ENCODE results near the gene FAM174C.

- no peak for TF ChIP-seq CTCF (IDR thresholded peaks at IDR 0.05)
- no peak for TF ChIP-seq POLR2A (IDR thresholded peaks at IDR 0.05)
These were observed 9.8 kb downstream of the FAM174C start for GRCh38 chr19:1284979-1285736.

Data from thyroid gland (tissue), 4 donors.